22Rv1 (cell line): ENCODE measurements around the gene FMN1.

Source experiments
- CTCF ChIP-seq: fragments of 450-650 bp; IDR thresholded peaks from 2 replicates; pipeline ENCODE4 v1.5.1; 2017; ENCODE audit warnings: mild to moderate bottlenecking
- ZFX ChIP-seq: fragments of 450-650 bp; IDR thresholded peaks from 2 replicates; pipeline ENCODE4 v1.6.1; 2017; ENCODE audit warnings: antibody characterized with exemption, borderline replicate concordance

- no peak for TF ChIP-seq CTCF
- no peak for TF ChIP-seq ZFX
Observed at GRCh38 chr15:32982001-32982400, 212.5 kb downstream of the FMN1 start.
